NCI-H1092 treated with DMSO at 0.1 percent for 48 hours (cell line): ENCODE results near the gene PBXIP1.

Experiments used
- DNase-seq: peaks from one replicate; lab custom pipeline; 2025; lab: John Stamatoyannopoulos, UW

The PBXIP1 gene

DNA sequence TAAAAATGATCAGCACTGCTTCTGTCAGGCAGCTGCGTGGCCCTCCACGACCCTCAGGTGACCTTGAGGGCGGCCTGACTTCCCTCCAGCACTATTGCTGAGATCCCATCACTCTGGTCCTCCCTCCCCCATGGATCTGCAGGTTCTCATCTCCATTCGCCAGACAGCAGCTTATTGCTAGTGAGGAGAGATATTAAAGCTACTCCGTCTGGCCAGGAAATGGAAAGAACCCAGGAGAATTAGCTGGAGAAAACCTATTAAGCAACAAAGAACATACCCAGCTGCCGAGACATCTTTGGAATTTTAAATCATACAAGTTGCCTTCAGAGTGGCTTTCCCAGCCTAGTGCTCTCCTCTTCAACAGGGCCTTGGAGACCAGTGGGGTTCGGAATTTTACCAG, 60.1 kb downstream of the PBXIP1 start:
- no peak for DNase-seq
